CD1c-positive myeloid dendritic cell (primary cell): ENCODE data around the gene MRGPRG.

Source experiments
- DNase-seq: peaks from one replicate; pipeline ENCODE4 v3.0.0-alpha.2; 2016; ENCODE audit errors: extremely low spot score

The MRGPRG gene

GRCh38 chr11:3207526-3208189 is 11.0 kb downstream of the MRGPRG start:
- no peak for DNase-seq

- DNase-seq: no peak
Observed at GRCh38 chr11:3206922-3207204, 11.8 kb downstream of the MRGPRG start.

GRCh38 chr11:3206156-3206921 is 12.3 kb downstream of the MRGPRG start:
- DNase-seq: no peak

- DNase-seq: no peak
Observed at GRCh38 chr11:3205261-3206155, 13.1 kb downstream of the MRGPRG start.

GRCh38 chr11:3204141-3205015 is 14.2 kb downstream of the MRGPRG start:
- DNase-seq: no peak

GRCh38 chr11:3203221-3204043 is 15.2 kb downstream of the MRGPRG start:
- no peak for DNase-seq

GRCh38 chr11:3202759-3203158 is 15.9 kb downstream of the MRGPRG start:
- DNase-seq: no peak

- no peak for DNase-seq
Observed at GRCh38 chr11:3202305-3202704, 16.3 kb downstream of the MRGPRG start.

GRCh38 chr11:3201677-3202181 is 16.9 kb downstream of the MRGPRG start:
- no peak for DNase-seq

GRCh38 chr11:3201112-3201581 is 17.5 kb downstream of the MRGPRG start:
- no peak for DNase-seq

- DNase-seq: no peak
Observed at GRCh38 chr11:3200388-3201111, 18.1 kb downstream of the MRGPRG start.

GRCh38 chr11:3199537-3200295 is 18.9 kb downstream of the MRGPRG start:
- no peak for DNase-seq

GRCh38 chr11:3198815-3199214 is 19.8 kb downstream of the MRGPRG start:
- DNase-seq: no peak

- no peak for DNase-seq
Observed at GRCh38 chr11:3197878-3198528, 20.6 kb downstream of the MRGPRG start.

GRCh38 chr11:3197044-3197695 is 21.4 kb downstream of the MRGPRG start:
- DNase-seq: no peak

GRCh38 chr11:3196161-3197043 is 22.2 kb downstream of the MRGPRG start:
- DNase-seq: no peak
